Measurements from ENCODE around the gene GRM5.
A peak's percentile ranks its signal among the peaks of the same experiment; 100 is the strongest.

The GRM5 gene

DNA sequence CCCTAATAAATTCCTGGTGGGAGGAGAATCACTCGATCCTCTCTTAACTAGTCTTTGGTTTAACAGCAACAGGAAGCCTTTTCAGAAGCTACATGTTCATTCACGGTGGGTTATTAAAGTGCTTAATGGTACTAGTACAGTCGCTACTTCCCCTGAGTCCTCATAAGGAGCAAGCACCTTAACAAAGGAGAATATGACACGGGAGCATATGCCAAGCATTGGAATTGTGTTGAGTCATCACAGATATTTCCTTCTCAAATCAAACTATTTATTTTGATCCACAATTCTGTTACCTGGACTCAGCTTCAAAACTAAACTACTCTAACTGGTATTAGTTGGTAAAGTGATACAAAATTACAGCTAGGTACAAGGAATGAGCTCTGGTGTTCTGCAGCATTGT, 550.8 kb downstream of the GRM5 start:
- no peak overlapping the region for H3K4me3 ChIP-seq (ENCODE audit: low read depth, low read length)

GRCh38 chr11:88511006-88511405, 554.8 kb downstream of the GRM5 start:
- TF ChIP-seq, protein P1, sequence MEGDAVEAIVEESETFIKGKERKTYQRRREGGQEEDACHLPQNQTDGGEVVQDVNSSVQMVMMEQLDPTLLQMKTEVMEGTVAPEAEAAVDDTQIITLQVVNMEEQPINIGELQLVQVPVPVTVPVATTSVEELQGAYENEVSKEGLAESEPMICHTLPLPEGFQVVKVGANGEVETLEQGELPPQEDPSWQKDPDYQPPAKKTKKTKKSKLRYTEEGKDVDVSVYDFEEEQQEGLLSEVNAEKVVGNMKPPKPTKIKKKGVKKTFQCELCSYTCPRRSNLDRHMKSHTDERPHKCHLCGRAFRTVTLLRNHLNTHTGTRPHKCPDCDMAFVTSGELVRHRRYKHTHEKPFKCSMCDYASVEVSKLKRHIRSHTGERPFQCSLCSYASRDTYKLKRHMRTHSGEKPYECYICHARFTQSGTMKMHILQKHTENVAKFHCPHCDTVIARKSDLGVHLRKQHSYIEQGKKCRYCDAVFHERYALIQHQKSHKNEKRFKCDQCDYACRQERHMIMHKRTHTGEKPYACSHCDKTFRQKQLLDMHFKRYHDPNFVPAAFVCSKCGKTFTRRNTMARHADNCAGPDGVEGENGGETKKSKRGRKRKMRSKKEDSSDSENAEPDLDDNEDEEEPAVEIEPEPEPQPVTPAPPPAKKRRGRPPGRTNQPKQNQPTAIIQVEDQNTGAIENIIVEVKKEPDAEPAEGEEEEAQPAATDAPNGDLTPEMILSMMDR (conservative IDR thresholded peaks at IDR 0.05; ENCODE audit: low read depth, low read length) = no peak
- peak; percentile 28 for DNase-seq (ENCODE audit: low read depth)
- no peak overlapping the region for H3K4me3 ChIP-seq (ENCODE audit: low read depth, low read length)

More for the DNA sequence above, 550.8 kb downstream of the GRM5 start:
- DNase-seq (ENCODE audit: low read depth) = no peak
- TF ChIP-seq, protein P1 (conservative IDR thresholded peaks at IDR 0.05; ENCODE audit: low read depth, low read length) = no peak

DNA sequence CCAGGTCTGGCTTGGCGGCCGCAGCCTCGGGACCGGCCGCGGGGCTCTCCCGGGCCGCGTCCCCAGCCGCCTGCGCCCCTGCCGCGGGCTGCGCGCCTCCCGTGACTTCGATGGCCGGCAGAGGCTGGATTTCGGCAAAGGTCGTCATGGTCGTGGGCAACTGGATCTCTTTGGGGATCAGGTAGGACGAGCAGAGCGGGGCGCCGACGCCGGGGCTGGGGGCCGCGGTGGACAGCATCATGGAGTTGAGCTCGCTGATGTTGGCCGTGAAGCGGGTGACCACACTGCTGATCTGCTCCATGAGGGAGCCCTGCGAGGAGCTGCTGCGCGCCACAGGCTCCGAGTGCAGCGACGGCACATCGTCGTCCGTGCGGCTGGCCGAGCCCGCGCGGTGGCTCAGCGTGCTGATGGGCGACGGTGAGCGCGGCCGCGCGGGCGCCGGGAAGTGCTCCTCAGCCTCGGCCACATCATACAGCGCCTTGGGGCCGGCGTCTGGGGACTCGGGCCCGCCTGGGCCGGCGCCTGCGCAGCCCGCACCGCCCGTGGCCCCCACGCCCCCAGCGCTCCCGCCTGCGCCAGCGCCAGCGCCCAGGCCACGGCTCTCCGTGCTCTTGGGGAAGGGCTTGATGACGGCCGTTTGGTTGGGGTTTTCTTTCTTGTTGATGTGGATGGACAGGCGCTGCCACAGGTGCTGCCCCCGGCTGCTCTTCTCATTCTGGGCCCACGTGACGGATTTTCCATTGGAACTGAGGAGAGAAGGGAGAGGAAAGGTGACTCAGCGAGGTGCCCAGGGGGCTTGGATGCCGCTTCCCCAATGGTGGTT, 556.8 kb downstream of the GRM5 start:
- peak; percentile 23 for DNase-seq (ENCODE audit: low read depth)
- peak overlapping the region; percentile 54 for H3K4me3 ChIP-seq (ENCODE audit: low read depth, low read length)
- TF ChIP-seq, protein P1 (conservative IDR thresholded peaks at IDR 0.05; ENCODE audit: low read depth, low read length) = no peak

GRCh38 chr11:88508418-88508758, 557.4 kb downstream of the GRM5 start:
- H3K4me3 ChIP-seq (ENCODE audit: low read depth, low read length) = peak overlapping the region; percentile 54
- TF ChIP-seq, protein P1 (conservative IDR thresholded peaks at IDR 0.05; ENCODE audit: low read depth, low read length) = no peak
- no peak for DNase-seq (ENCODE audit: low read depth)

- TF ChIP-seq, protein P1 (conservative IDR thresholded peaks at IDR 0.05; ENCODE audit: low read depth, low read length) = no peak
- no peak for DNase-seq (ENCODE audit: low read depth)
- no peak overlapping the region for H3K4me3 ChIP-seq (ENCODE audit: low read depth, low read length)
These were observed 557.9 kb downstream of the GRM5 start for GRCh38 chr11:88507771-88508417.

DNA sequence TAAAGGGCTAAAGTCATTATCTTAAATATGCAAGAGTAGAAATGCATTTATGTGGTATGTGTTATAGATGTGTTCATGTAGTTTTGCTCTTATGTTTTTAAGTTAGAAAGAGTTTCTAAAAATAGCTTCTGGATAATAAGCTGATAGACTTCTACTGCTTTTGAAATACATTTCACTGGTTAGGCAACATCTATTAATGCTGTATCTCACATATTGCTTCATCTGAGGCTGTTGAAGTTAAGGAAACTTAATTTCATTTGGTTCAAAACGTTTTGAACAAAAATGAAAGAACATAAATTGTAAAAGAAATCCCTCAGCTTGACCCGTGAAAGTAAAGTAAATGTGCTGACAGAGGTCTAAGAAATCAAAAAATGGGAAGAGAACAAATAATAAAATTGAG, 564.2 kb downstream of the GRM5 start:
- TF ChIP-seq, protein P1 (conservative IDR thresholded peaks at IDR 0.05; ENCODE audit: low read depth, low read length) = no peak
- no peak for DNase-seq (ENCODE audit: low read depth)
- no peak overlapping the region for H3K4me3 ChIP-seq (ENCODE audit: low read depth, low read length)

Data from choroid plexus epithelial cell (primary cell).